BJ (cell line): ENCODE results near the gene AVPR2. TPM values are rescaled to one million over a fixed set of nuclear protein-coding genes. Genes with fewer than 3 reads are reported as not detected.
A peak's percentile ranks its signal among the peaks of the same experiment; 100 is the strongest.

Source experiments
- CTCF ChIA-PET: fragments of 350-600 bp; formaldehyde crosslinking; extraction: SDS; loops from one replicate; lab custom pipeline; 2021; ENCODE audit warnings: antibody characterized with exemption, inconsistent platforms; lab: Yijun Ruan, JAX
- POLR2A ChIA-PET: fragments of 300-600 bp; sonication (Branson Sonifier 250); formaldehyde crosslinking; extraction: SDS; loops from one replicate; lab custom pipeline; 2021; ENCODE audit warnings: antibody characterized with exemption; lab: Charles Lee
- DNase-seq: peaks from one replicate; pipeline ENCODE4 v3.0.0-alpha.2; 2011; ENCODE audit warnings: low read depth
- H3K27me3 ChIP-seq: 2 replicates; pipeline ENCODE4 v1.6.0; 2011; ENCODE audit warnings: low read length; ENCODE audit not compliant: control insufficient read depth, insufficient read depth
- H3K36me3 ChIP-seq: 2 replicates; pipeline ENCODE4 v1.5.1; 2011; ENCODE audit warnings: low read length; ENCODE audit not compliant: control insufficient read depth, insufficient read depth
- H3K4me3 ChIP-seq: 2 replicates; pipeline ENCODE4 v1.5.1; 2011; ENCODE audit warnings: low read depth, mild to moderate bottlenecking, control low read depth, low read length
- polyA minus RNA-seq: library from RNA; depleted of rRNA, polyadenylated mRNA; stranded (reverse); fragments of >200 nt; gene quantifications from 2 replicates; pipeline ENCODE4 v1.2.3, GENCODE V29; 2011; rRNA and poly(A)+ RNA removed
- polyA plus RNA-seq: library from polyadenylated mRNA; depleted of rRNA; stranded (reverse); fragments of >200 nt; gene quantifications from 2 replicates; pipeline ENCODE4 v1.2.3, GENCODE V29; 2011; rRNA removed
- TF ChIP-seq, protein P1 (sequence below): IDR thresholded peaks from 2 replicates; pipeline ENCODE4 v1.5.1; 2011; ENCODE audit warnings: low read depth, mild to moderate bottlenecking, control low read depth, inconsistent platforms, low read length, moderate library complexity; ENCODE audit not compliant: insufficient read depth

The AVPR2 gene
- polyA plus RNA-seq: not detected in 2 replicates
- not detected in 2 replicates for polyA minus RNA-seq

DNA sequence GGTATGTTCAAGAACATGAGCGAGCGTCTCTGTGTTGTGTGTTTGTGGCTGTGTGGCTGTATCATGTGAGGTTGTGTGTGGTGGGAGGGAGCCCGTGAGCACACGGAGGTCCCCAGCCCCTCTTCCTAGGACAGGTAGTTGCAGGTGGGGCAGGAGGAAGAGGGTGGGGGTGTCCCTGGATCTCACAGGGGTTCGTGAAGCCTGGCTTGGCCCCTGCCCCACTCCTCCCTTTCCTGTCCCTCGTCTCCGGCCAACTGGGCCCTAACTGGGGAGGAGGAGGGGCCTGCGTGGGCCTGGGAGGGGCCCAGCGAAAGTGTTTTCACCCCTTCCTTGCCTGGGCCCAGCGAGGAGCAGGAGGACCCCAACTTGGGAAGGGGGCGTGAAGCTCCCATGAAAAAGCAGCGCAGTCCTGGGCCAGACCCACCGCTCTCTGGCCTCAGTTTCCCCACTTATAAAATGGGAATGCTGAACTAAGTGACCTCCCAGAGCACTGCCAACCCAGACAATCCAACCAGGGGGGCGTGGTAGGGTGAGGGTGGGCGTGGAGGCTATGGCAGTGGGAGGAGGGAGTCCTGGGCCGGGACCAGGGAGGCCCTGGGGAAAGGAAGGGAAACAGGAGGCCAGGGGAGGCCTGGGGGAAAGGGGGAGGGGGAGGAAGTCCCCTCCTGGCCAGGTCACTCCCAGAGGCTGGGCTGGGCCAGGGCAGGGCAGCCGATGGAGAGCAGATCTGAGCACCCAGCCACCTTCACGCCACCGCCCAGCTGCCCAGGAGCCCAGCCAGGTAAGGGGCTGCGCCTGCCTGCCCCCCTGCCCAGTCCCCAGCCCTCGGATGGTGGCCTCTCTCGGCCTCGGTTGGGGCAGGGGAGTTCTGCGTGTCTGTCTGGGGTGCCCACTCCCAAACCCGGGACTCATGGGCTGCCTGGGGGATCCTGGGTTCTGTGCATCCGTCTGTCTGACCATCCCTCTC is at the start of gene AVPR2:
Gene AVPR2 (plus strand): TSS at position 683 of the 967 bp plus-strand sequence. CDS start 473 bp downstream, outside the sequence.
- no peaks in the 10 kb centered on the region for H3K27me3 ChIP-seq
- ChIA-PET POLR2A (no interaction called here), CTCF (no interaction called here)
- TF ChIP-seq, protein P1, sequence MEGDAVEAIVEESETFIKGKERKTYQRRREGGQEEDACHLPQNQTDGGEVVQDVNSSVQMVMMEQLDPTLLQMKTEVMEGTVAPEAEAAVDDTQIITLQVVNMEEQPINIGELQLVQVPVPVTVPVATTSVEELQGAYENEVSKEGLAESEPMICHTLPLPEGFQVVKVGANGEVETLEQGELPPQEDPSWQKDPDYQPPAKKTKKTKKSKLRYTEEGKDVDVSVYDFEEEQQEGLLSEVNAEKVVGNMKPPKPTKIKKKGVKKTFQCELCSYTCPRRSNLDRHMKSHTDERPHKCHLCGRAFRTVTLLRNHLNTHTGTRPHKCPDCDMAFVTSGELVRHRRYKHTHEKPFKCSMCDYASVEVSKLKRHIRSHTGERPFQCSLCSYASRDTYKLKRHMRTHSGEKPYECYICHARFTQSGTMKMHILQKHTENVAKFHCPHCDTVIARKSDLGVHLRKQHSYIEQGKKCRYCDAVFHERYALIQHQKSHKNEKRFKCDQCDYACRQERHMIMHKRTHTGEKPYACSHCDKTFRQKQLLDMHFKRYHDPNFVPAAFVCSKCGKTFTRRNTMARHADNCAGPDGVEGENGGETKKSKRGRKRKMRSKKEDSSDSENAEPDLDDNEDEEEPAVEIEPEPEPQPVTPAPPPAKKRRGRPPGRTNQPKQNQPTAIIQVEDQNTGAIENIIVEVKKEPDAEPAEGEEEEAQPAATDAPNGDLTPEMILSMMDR: no peak
- H3K36me3 ChIP-seq: no peaks in the 10 kb centered on the region
- no peak for DNase-seq
- no peak within 1 kb of the TSS for H3K4me3 ChIP-seq

DNA sequence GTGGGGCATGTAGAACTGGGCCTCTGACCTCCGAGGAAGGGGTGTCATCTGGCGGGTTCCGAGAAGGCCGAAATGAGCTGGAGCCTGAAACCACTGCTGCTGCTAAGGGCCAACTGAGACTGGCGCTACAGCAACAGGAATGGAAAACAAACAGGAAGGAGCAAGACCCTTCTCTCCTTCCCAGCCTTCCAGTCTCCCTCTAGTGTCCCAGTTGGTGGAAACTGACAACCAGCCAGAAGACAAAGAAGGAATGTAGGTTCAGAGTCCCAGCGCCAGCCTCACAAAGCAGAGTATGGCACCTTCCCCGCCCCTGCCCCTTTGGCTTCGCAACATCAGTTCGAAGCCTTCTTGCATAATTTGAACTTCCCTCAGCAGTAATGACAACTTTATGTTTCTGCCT is 49.8 kb upstream of the AVPR2 start:
- Histone ChIP-seq H3K4me3 (no peak overlapping the region), H3K27me3 (no peaks in the 10 kb centered on the region; the same call in 1 of the 2 replicates), H3K36me3 (no peaks in the 10 kb centered on the region)
- TF ChIP-seq, protein P1: 0 out of 2 replicates have a peak, but pooled peaks have one; percentile 5
- no peak for DNase-seq
- ChIA-PET POLR2A (no interaction called here), CTCF (no interaction called here)

DNA sequence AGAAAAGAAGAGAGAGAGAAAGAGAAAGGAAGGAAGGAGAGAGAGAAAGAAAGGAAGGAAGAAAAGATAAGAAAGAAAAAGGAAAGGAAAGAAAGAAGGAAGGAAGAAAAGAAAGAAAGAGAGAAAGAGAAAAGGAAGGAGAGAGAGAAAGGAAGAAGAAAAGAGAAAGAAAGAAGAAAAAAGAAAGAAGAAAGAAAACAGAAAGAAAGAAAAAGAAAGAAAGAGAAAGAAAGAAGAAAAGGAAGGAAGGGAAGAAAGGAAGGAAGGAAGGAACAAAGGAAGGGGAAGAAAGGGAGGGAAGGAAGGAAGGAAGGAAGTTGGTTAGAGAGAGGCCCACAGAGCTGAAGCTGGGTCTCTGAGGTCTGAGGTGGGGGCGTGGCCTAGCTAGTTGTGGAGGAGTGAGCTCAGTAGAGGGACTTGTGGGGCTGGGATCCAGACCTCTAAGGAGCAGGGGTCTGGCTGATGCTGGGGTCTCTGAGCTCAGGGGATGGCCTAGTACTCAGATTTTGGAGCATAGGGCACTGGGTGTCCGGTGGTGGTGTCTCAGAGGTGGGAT is 47.0 kb upstream of the AVPR2 start:
- no peak overlapping the region for H3K4me3 ChIP-seq
- CTCF ChIA-PET: no interaction called here
- TF ChIP-seq, protein P1: no peak
- no peaks in the 10 kb centered on the region for H3K27me3 ChIP-seq
- DNase-seq: no peak
- POLR2A ChIA-PET: no interaction called here
- no peaks in the 10 kb centered on the region for H3K36me3 ChIP-seq

DNA sequence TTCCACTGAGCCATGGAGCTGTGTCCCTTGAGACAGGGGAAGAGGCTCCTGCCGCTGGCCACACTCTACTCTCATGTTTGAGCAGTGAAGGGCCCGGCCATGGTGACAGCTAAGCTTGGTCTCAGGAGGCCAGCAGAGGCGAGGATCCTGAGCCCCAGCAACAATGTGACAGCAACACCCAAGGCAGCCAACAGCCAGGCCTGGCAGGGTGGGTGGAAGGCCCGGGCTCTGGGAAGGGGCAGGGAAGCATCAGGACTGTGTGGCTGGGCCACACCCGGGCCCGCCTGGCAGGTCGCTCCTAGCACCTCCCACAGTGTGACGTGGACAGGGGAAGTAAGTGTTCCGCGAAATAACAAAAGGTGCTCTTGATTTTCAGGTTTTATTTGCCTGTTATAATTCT is 43.3 kb upstream of the AVPR2 start:
- TF ChIP-seq, protein P1: no peak
- DNase-seq: no peak
- H3K4me3 ChIP-seq: no peak overlapping the region
- H3K27me3 ChIP-seq: no peaks in the 10 kb centered on the region
- ChIA-PET POLR2A (no interaction called here), CTCF (no interaction called here)
- peaks cover 1% of the 10 kb centered on the region for H3K36me3 ChIP-seq

DNA sequence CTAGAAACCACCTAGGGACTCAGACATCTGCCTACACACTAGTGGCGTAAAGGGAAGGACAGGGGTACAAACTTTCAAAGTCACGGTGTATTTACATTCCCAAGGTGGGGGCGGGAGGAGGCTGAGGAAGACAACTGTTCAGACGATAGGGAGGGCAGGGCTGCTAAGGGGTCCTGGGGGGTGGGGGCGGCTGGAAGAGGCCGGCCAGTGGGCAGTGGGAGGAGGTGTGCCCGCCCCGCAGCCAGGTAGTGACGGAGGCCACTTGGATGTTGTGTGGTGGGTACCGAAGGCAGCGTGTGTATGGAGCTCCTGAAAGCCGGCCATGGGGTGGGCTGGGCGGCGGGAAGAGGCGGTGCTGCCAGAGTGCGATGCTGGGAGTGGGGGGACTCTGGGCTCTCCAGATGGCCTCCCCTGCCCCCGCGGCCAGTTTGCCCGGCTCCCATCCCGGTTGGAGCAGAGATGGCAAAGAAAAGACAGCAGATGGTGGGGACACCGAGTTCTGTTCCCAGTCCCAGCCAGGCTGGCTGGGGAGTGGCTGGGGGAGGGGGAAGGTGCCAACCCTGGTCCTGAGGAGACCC is 42.7 kb upstream of the AVPR2 start:
- H3K36me3 ChIP-seq: peaks cover 1% of the 10 kb centered on the region
- DNase-seq: no peak
- ChIA-PET POLR2A (no interaction called here), CTCF (no interaction called here)
- no peaks in the 10 kb centered on the region for H3K27me3 ChIP-seq
- H3K4me3 ChIP-seq: no peak overlapping the region
- TF ChIP-seq, protein P1: no peak
